Activated naive CD4-positive, alpha-beta T cell treated with anti-CD3 and anti-CD28 coated beads, Interleukin-2, amount 50 U/mL, for 24 hours (primary cell): ENCODE data around the gene CTDNEP1.

Source experiments
- H3K27ac Mint-ChIP-seq: one replicate; pipeline ENCODE4 v1.8.0; 2021; ENCODE audit warnings: mild to moderate bottlenecking, mixed read lengths
- H3K27me3 Mint-ChIP-seq: one replicate; pipeline ENCODE4 v1.8.0; 2021; ENCODE audit warnings: mixed read lengths
- H3K36me3 Mint-ChIP-seq: one replicate; pipeline ENCODE4 v1.8.0; 2021; ENCODE audit warnings: mixed read lengths
- H3K4me1 Mint-ChIP-seq: one replicate; pipeline ENCODE4 v1.8.0; 2021; ENCODE audit warnings: mixed read lengths
- H3K4me3 Mint-ChIP-seq: one replicate; pipeline ENCODE4 v1.8.0; 2021; ENCODE audit warnings: mild to moderate bottlenecking, mixed read lengths
- H3K9me3 Mint-ChIP-seq: one replicate; pipeline ENCODE4 v1.8.0; 2021; ENCODE audit warnings: mixed read lengths

Gene CTDNEP1

GRCh38 chr17:7219229-7219811, 32.2 kb downstream of the CTDNEP1 start:
- H3K4me1 Mint-ChIP-seq = peaks cover 64% of the 10 kb centered on the region
- peak overlapping the region; percentile 92 for H3K4me3 Mint-ChIP-seq
- peaks cover 4% of the 10 kb centered on the region for H3K36me3 Mint-ChIP-seq
- H3K27ac Mint-ChIP-seq = peak overlapping the region; percentile 92
- no peaks in the 10 kb centered on the region for H3K27me3 Mint-ChIP-seq
- no peaks in the 10 kb centered on the region for H3K9me3 Mint-ChIP-seq

DNA sequence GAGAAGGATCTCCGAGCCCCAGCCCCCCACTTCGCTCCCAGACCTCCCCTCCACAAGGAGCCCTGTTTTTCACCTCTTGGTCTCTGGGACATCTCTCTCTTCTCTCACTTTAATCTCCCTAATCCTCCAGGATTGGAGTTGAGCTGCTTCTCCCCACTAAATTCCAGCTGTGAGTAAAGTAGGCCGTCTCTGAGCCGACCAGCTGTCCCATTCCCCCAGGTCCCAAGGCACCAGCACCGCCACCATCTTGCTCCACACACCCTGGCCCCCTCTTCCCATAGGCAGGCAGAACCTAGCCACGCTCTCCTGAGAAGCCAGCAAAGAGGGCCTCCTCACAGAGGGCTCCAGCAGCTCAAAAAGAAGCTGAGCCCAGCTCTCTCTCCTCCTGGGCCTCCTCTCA, 32.8 kb downstream of the CTDNEP1 start:
- no peaks in the 10 kb centered on the region for H3K27me3 Mint-ChIP-seq
- peaks cover 2% of the 10 kb centered on the region for H3K36me3 Mint-ChIP-seq
- peak overlapping the region; percentile 92 for H3K4me3 Mint-ChIP-seq
- peak overlapping the region; percentile 92 for H3K27ac Mint-ChIP-seq
- H3K9me3 Mint-ChIP-seq = no peaks in the 10 kb centered on the region
- peaks cover 69% of the 10 kb centered on the region for H3K4me1 Mint-ChIP-seq

DNA sequence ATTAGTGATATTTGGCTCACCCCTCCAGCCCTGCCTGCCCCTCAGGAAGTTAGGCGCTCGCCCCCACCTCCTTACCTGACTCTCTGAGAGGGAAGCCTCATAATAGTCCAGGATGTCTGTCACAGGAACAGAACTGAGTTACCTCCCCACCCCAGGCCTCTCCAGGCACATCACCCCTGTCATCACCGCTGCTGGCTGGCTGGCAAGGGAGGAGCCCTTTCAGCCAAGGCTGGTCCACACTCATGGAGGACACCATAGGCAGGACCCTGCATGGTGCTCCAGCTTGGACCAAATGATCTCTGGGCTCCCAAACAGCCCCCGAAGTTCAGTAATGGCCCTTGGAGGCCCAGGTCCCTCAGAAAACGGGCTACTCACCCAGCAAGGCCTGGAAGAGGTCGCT, 33.4 kb downstream of the CTDNEP1 start:
- Mint-ChIP-seq H3K9me3 (no peaks in the 10 kb centered on the region), H3K4me3 (peak overlapping the region; percentile 74), H3K27me3 (no peaks in the 10 kb centered on the region), H3K4me1 (peaks cover 75% of the 10 kb centered on the region), H3K27ac (peak overlapping the region; percentile 65), H3K36me3 (no peaks in the 10 kb centered on the region)

GRCh38 chr17:7217113-7217987, 34.2 kb downstream of the CTDNEP1 start:
- H3K36me3 Mint-ChIP-seq = no peaks in the 10 kb centered on the region
- no peaks in the 10 kb centered on the region for H3K9me3 Mint-ChIP-seq
- H3K4me3 Mint-ChIP-seq = peak overlapping the region; percentile 74
- H3K27me3 Mint-ChIP-seq = no peaks in the 10 kb centered on the region
- peak overlapping the region; percentile 85 for H3K27ac Mint-ChIP-seq
- H3K4me1 Mint-ChIP-seq = peaks cover 78% of the 10 kb centered on the region

- Mint-ChIP-seq H3K27ac (peak overlapping the region; percentile 48), H3K4me3 (peak overlapping the region; percentile 59), H3K9me3 (no peaks in the 10 kb centered on the region), H3K27me3 (no peaks in the 10 kb centered on the region), H3K36me3 (no peaks in the 10 kb centered on the region), H3K4me1 (peaks cover 83% of the 10 kb centered on the region)
Measured at GRCh38 chr17:7216242-7217112, 35.1 kb downstream of the CTDNEP1 start.

GRCh38 chr17:7215652-7216180, 35.8 kb downstream of the CTDNEP1 start:
- Mint-ChIP-seq H3K36me3 (no peaks in the 10 kb centered on the region), H3K27ac (peak overlapping the region; percentile 31), H3K4me1 (peaks cover 75% of the 10 kb centered on the region), H3K4me3 (peak overlapping the region; percentile 91), H3K27me3 (no peaks in the 10 kb centered on the region), H3K9me3 (no peaks in the 10 kb centered on the region)

- Mint-ChIP-seq H3K27me3 (no peaks in the 10 kb centered on the region), H3K4me1 (peaks cover 71% of the 10 kb centered on the region), H3K9me3 (no peaks in the 10 kb centered on the region), H3K27ac (peak overlapping the region; percentile 99), H3K36me3 (no peaks in the 10 kb centered on the region), H3K4me3 (peak overlapping the region; percentile 91)
Measured at GRCh38 chr17:7215136-7215638, 36.3 kb downstream of the CTDNEP1 start.

DNA sequence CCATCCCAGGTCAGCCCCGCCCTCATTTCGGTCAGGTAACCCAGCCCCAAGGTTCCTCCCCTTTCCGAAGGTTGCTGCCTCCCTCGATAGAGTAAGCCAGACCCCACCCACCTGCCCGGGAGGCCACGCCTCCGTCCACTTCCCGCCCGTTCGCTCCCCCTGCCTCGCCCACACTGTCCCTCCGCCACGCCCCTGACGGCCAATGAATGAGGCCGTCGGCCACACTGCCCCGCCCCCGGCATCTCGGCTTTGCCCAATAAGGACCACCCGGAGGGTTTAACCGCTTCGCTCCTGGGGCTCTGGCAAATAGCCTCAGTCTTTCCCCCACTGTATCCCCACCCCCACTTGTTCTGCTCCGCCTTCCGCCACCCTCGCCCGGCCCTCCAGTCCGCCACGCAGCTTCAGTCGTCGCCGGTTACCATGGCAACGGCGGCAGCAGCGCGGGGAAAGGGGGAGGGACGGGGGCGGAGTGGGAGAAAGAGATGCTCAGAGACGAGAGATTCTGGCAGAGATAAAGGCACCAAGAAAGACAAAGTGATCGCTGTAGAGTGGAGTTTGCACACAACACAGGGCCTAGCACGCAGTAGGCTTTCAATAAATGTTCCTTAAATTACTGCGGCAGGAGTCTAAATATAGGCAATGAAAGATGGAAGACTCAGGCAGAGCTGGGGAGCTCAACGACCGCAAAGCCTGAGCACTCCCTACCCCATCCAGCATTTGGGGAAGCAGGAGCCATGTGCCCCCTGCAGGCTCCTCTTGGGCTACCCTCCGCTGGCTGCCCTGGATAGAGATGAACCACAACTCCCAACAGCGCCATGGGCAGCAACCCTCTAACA, 37.0 kb downstream of the CTDNEP1 start:
- peak overlapping the region; percentile 91 for H3K4me3 Mint-ChIP-seq
- H3K27me3 Mint-ChIP-seq = no peaks in the 10 kb centered on the region
- peak overlapping the region; percentile 99 for H3K27ac Mint-ChIP-seq
- peaks cover 72% of the 10 kb centered on the region for H3K4me1 Mint-ChIP-seq
- H3K36me3 Mint-ChIP-seq = no peaks in the 10 kb centered on the region
- H3K9me3 Mint-ChIP-seq = no peaks in the 10 kb centered on the region

- Mint-ChIP-seq H3K27me3 (no peaks in the 10 kb centered on the region), H3K36me3 (no peaks in the 10 kb centered on the region), H3K4me1 (peaks cover 66% of the 10 kb centered on the region), H3K4me3 (peak overlapping the region; percentile 91), H3K9me3 (no peaks in the 10 kb centered on the region), H3K27ac (peak overlapping the region; percentile 99)
Measured at GRCh38 chr17:7213895-7214299, 37.6 kb downstream of the CTDNEP1 start.

DNA sequence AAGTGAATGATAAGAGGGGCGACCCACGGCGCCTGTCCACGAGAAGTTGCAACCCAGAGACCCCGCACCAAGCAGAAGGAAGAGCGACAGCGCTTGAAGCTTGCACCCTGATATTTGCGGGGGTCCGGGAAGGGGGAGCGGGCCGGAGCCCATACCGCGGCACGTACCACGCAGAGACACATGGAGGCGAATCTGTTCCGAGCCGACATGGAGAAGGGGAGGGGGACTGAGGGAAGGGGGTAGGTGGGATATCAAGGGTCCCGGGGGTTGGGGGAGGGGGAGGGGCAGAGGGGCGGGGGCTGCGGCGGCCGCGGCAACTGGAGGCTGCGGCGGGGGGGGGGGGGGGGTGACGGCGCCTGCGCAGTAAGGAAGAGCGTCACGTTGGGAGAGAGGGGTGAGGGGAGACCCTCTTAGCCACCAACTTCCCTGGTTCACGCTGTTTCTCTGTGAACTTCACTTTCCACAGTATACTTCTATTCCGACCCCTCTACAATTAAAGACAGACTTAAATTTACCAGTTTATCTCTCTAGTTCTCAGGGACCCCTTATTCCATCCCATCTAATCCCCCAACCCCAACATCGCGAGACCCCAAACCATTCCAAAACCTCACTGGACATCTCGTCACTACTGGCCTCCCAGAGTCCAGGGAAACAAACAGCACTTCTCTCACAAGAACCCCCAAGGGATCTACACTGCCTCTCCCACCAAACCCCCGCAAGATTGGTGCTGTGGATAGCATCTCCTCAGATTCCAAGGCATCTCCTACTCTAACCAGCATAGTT, 39.9 kb downstream of the CTDNEP1 start:
- H3K27ac Mint-ChIP-seq = no peak overlapping the region
- H3K4me1 Mint-ChIP-seq = peaks cover 52% of the 10 kb centered on the region
- H3K9me3 Mint-ChIP-seq = no peaks in the 10 kb centered on the region
- H3K27me3 Mint-ChIP-seq = no peaks in the 10 kb centered on the region
- no peaks in the 10 kb centered on the region for H3K36me3 Mint-ChIP-seq
- H3K4me3 Mint-ChIP-seq = no peak overlapping the region

DNA sequence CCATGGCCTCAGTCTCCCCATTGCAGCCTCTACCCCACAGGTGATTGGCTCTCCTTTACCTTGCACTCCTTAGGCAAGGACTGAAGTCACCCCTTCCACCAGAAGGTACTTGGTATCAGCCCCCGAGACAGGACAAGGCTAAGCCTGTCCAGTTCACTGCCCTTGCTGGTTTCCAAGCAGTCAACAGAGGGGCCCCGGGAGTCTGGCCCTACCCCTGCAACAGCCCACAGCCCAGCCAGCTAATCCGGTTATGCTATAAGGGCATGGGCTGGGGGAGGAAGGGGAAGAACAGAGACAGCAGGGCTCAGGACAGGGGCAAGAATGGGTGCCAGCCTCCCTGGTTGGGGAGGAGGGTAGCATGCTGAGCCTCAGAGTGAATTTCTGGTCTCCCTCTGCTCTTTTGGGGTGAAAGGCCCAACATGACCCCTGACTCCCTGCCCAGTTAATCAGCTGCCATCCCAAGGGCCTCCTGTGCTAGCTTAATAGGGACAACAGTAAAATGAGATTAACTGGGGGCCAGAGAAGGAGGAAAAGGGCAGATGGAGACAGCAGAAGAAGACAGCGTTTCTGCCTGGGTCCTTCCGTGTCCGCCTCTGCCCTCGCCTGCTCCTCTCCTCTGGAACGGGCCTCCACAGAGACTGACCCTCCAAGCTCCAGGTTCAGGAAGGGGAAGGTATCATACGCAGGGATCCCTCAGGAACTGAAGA, 42.6 kb downstream of the CTDNEP1 start:
- no peaks in the 10 kb centered on the region for H3K27me3 Mint-ChIP-seq
- no peak overlapping the region for H3K27ac Mint-ChIP-seq
- H3K4me3 Mint-ChIP-seq = no peak overlapping the region
- no peaks in the 10 kb centered on the region for H3K9me3 Mint-ChIP-seq
- peaks cover 52% of the 10 kb centered on the region for H3K4me1 Mint-ChIP-seq
- no peaks in the 10 kb centered on the region for H3K36me3 Mint-ChIP-seq

DNA sequence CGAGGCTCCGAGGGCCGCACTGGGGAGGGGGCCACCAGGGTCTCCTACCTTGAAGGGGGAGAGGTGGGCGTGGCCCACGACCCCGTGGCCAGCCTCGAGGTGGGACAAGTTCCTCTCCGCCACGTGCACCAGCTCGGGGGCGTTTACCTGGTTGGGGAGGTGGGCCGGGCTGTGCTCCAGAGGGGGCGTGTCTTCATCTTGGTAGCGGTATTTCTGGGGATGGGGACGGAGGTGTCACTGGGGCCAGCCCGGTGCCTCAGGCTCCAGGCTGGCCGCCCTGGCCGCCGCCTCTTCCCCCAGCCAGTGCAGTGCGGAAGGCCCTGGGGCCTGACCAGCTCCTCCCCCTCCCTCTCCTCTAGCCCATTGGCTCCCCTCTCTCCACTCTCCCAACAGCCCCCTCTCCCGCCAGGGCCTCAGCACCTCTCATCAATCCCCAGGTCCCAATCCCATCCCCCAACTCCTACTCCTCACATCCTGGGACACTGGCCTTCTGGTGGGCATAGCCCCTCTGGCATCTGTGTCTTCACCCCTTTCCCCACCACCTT, 43.4 kb downstream of the CTDNEP1 start:
- Mint-ChIP-seq H3K9me3 (no peaks in the 10 kb centered on the region), H3K4me1 (peaks cover 48% of the 10 kb centered on the region), H3K27ac (no peak overlapping the region), H3K4me3 (no peak overlapping the region), H3K36me3 (no peaks in the 10 kb centered on the region), H3K27me3 (no peaks in the 10 kb centered on the region)
